GM12872 (cell line): ENCODE data around the gene AP1M1.

Experiments used
- TF ChIP-seq, protein P1 (sequence below): IDR thresholded peaks from 3 replicates; pipeline ENCODE4 v1.5.1; 2011; ENCODE audit warnings: low read depth, mild to moderate bottlenecking, low read length, moderate library complexity; ENCODE audit not compliant: insufficient read depth

The AP1M1 gene

DNA sequence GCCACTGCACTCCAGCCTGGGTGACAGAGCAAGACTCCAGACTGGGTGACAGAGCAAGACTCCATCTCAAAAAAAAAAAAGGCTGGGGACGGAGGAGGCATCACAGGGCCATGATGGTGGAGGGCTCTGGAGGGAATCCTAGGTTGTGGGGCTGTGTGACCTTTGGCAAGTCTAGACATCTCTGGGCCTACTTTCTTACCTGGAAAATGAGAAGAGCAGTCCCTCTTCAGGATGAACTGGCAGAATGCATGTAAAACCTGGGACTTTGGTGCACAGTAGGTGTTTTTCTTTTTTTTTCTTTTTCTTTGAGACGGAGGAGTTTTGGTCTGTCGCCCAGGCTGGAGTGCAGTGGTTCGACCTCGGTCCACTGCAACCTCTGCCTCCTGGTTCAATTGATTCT lies 38.1 kb upstream of the AP1M1 start:
- TF ChIP-seq, protein P1, sequence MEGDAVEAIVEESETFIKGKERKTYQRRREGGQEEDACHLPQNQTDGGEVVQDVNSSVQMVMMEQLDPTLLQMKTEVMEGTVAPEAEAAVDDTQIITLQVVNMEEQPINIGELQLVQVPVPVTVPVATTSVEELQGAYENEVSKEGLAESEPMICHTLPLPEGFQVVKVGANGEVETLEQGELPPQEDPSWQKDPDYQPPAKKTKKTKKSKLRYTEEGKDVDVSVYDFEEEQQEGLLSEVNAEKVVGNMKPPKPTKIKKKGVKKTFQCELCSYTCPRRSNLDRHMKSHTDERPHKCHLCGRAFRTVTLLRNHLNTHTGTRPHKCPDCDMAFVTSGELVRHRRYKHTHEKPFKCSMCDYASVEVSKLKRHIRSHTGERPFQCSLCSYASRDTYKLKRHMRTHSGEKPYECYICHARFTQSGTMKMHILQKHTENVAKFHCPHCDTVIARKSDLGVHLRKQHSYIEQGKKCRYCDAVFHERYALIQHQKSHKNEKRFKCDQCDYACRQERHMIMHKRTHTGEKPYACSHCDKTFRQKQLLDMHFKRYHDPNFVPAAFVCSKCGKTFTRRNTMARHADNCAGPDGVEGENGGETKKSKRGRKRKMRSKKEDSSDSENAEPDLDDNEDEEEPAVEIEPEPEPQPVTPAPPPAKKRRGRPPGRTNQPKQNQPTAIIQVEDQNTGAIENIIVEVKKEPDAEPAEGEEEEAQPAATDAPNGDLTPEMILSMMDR, result no peak

DNA sequence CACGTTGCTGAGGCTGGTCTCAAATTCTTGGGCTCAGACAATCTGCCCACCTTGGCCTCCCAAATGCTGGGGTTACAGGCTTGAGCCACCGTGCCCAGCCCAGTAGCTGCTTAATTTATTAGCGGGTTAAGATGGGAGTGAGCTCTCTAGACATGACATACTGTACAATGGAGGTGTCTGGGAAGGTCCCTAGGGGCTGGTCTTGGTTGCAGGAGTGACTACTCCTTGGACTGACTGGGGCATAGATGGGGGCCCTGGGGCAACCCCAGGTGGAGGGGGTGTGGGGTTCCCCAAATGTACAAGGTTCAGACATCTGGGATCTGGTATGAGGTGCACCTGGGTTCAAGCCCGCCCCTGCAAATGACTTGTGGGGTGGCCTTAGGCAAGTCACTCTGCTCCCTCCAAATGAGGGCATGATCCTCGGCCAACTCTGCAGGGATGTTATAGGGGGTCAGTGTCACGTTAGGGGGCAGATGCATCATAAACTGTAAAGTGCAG lies 37.2 kb upstream of the AP1M1 start:
- TF ChIP-seq, protein P1, result no peak

DNA sequence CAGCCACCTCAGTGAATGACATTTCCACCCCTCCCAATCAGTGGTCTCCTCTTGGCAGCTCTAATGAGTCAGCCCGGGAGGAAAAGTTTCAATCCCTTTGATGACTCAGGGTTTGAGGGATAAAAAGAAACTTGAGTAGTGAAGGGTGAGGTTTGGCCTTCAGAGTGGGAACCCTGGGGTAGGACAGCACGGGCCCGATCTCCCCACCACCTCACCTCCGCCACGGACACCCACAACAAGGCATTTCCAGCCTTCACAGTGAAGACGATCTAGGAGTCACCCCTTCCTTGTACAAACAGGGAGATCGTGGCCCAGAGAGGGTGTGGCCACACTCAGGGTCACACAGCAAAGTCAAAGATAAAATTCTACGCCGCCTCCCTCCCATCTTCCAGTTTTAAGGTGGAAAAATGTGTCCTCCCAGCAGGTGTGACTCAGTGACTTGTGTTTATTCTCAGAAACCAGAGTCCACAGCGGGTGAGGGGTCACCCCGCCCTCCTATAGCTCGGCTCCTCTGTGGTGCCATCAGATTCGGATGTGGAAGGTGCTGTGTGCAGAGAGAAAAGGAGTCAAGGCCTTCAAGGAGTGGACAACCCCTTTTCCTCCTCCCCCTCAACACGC lies 36.7 kb upstream of the AP1M1 start:
- TF ChIP-seq, protein P1, result no peak

DNA sequence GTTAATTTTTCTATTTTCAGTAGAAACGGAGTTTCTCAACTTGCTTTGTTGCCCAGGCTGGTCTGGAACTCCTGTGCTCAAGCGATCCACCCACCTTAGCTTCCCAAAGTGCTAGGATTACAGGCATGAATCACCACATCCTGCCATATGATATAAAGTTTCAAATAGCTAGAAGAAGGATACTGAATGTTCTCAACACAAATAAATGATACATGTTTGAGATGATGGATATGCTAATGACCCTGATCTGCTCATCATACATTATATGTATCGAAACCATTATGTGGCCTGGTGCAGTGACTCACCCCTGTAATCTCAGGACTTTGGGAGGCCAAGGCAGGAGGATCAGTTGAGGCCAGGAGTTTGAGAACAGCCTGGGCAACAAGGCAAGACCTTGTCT lies 35.9 kb upstream of the AP1M1 start:
- TF ChIP-seq, protein P1, result no peak

DNA sequence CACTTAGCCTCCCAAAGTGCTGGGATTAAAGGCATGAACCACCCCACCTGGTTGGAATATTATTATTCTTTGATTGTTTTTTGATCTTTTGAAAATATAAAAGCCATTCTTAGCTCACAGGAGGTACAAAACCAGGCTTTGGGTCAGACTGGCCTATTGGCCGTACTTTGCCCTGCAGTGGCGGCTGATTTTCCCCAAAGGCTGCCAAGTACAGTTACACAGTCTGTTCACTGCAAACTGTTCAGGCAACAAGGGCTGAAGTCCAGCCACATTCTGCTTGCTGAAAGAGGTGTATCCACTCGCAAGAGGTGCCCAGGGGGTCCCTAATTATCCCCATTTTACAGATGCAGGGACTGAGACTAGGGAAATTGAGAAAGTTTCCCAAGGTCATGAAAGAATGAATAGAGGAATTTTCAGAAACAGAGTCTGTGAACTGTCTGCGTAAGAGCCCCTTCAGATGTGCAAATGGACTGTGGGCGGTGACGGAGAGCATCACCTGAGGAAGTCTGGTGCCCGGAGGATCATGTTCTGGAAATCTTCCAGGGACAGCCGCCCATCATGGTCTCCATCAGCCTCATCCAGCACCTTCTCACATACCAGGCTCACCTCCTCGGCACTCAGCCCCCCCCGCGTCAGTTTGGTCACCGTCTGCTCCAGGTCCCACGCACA lies 33.4 kb upstream of the AP1M1 start:
- TF ChIP-seq, protein P1, result no peak

DNA sequence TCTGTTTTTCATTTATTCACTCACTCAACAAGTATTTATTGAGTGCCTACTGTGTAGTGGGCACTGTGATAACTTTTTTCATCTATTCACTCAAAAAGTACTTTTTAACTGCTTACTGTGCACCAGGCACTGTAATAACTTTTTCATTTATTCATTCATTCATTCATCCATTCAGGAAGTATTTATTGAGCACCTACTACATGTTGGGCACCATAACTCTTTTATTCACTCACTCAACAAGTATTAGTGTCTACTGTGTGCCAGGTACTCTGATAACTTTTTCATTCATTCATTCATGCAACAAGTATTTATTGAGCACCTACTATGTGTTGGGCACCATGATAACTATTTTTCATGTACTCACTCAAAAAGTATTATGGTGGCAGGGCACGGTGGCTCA lies 31.3 kb upstream of the AP1M1 start:
- TF ChIP-seq, protein P1, result no peak

DNA sequence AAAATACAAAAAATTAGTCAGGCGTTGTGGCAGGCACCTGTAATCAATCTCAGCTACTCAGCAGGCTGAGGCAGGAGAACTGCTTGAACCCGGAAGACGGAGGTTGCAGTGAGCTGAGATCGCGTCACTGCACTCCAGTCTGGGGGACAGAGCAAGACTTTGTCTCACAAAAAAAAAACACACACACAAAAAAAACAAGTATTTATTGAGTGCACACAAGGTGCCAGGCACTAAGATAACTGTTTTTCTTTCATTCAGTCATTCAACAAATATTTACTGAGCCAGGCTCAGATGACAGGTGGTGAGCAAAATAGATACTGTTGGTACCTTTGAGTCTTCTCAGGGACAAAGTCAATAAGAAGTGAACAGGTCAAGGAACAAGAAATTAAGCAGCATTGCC lies 30.7 kb upstream of the AP1M1 start:
- TF ChIP-seq, protein P1, result no peak
